ENCODE measurements around the gene TMOD4.
"Not testable (repeated sequence)": the region's sequence is repeated elsewhere in the genome, so short reads cannot be mapped to it uniquely, and the experiment has no call there.

Gene TMOD4

GRCh38 chr1:151175863-151176262 is at the start of gene TMOD4:
Gene TMOD4, minus strand, starts transcription at chr1:151175981. Its CDS starts 1,106 bp downstream, at chr1:151174875.
- no peak for DNase-seq

- DNase-seq, result no peak
Observed at GRCh38 chr1:151222130-151222529, 46.3 kb upstream of the TMOD4 start.

- DNase-seq, result no peak
Observed at GRCh38 chr1:151221616-151222015, 45.8 kb upstream of the TMOD4 start.

GRCh38 chr1:151213560-151213959 is 37.8 kb upstream of the TMOD4 start:
- DNase-seq, result no peak

- no peak for DNase-seq
Observed at GRCh38 chr1:151211972-151212705, 36.4 kb upstream of the TMOD4 start.

- DNase-seq, result no peak
Observed at GRCh38 chr1:151210830-151211229, 35.0 kb upstream of the TMOD4 start.

- not testable (repeated sequence) for DNase-seq
Observed at GRCh38 chr1:151205381-151205965, 29.7 kb upstream of the TMOD4 start.

GRCh38 chr1:151199873-151200581 is 24.2 kb upstream of the TMOD4 start:
- no peak for DNase-seq

GRCh38 chr1:151198254-151199127 is 22.7 kb upstream of the TMOD4 start, which contains the start of gene PIP5K1A:
Gene PIP5K1A, plus strand, starts transcription at chr1:151198552. Its CDS starts 445 bp downstream, at chr1:151198997.
- DNase-seq, result peak; percentile 99

- no peak for DNase-seq
Observed at GRCh38 chr1:151197863-151198253, 22.1 kb upstream of the TMOD4 start.

- peak; percentile 69 for DNase-seq
Observed at GRCh38 chr1:151196292-151196800, 20.6 kb upstream of the TMOD4 start.

- not testable (repeated sequence) for DNase-seq
Observed at GRCh38 chr1:151194894-151195594, 19.3 kb upstream of the TMOD4 start.

GRCh38 chr1:151193856-151194255 is 18.1 kb upstream of the TMOD4 start:
- no peak for DNase-seq

GRCh38 chr1:151193304-151193703 is 17.5 kb upstream of the TMOD4 start:
- DNase-seq, result no peak

- no peak for DNase-seq
Observed at GRCh38 chr1:151192047-151192446, 16.3 kb upstream of the TMOD4 start.

- peak; percentile 91 for DNase-seq
Observed at GRCh38 chr1:151189637-151190445, 14.1 kb upstream of the TMOD4 start, which contains the start of gene VPS72. Gene VPS72, minus strand, starts transcription at chr1:151190197. Its CDS starts 76 bp downstream, at chr1:151190121.

GRCh38 chr1:151188667-151189066 is 12.9 kb upstream of the TMOD4 start:
- DNase-seq, result not testable (repeated sequence)

GRCh38 chr1:151187205-151187604 is 11.4 kb upstream of the TMOD4 start:
- no peak for DNase-seq

GRCh38 chr1:151184211-151184610 is 8.4 kb upstream of the TMOD4 start:
- DNase-seq, result no peak

- no peak for DNase-seq
Observed at GRCh38 chr1:151176514-151177045, 799 bp upstream of the TMOD4 start.
